Loucy (cell line): ENCODE measurements around the gene TET2.

Experiments
- H2AFZ ChIP-seq: fragments of 200-600 bp; sonication (generic); 2 replicates; pipeline ENCODE4 v1.6.0; 2016; ENCODE audit warnings: antibody characterized with exemption, mild to moderate bottlenecking, low read length, moderate library complexity
- H3F3A ChIP-seq: fragments of 200-600 bp; 2 replicates; pipeline ENCODE4 v1.6.0; 2016; ENCODE audit warnings: antibody characterized with exemption, low read depth, mild to moderate bottlenecking
- H3K27me3 ChIP-seq: fragments of 200-600 bp; sonication (generic); 2 replicates; pipeline ENCODE4 v1.6.1; 2014; ENCODE audit warnings: low read length, mild to moderate bottlenecking; ENCODE audit not compliant: insufficient read depth, poor library complexity, severe bottlenecking
- H3K36me3 ChIP-seq: fragments of 200-600 bp; sonication (generic); 2 replicates; pipeline ENCODE4 v1.6.1; 2016; ENCODE audit warnings: low read length; ENCODE audit not compliant: insufficient read depth
- H3K4me1 ChIP-seq: fragments of 200-600 bp; sonication (generic); 2 replicates; pipeline ENCODE4 v1.5.1; 2014; ENCODE audit warnings: low read length, mild to moderate bottlenecking; ENCODE audit not compliant: insufficient read depth, poor library complexity, severe bottlenecking
- H3K4me2 ChIP-seq: fragments of 200-600 bp; sonication (generic); 2 replicates; pipeline ENCODE4 v1.6.0; 2014; ENCODE audit warnings: antibody characterized with exemption, low read length, low read depth, mild to moderate bottlenecking; ENCODE audit not compliant: poor library complexity, severe bottlenecking
- H3K4me3 ChIP-seq: fragments of 200-600 bp; sonication (generic); 2 replicates; pipeline ENCODE4 v1.5.1; 2014; ENCODE audit warnings: low read length, mild to moderate bottlenecking, mixed read lengths; ENCODE audit not compliant: poor library complexity, severe bottlenecking
- H3K79me2 ChIP-seq: fragments of 200-600 bp; sonication (generic); 2 replicates; pipeline ENCODE4 v1.6.1; 2014; ENCODE audit warnings: low read length; ENCODE audit not compliant: insufficient read depth
- H3K9ac ChIP-seq: fragments of 200-600 bp; sonication (generic); 2 replicates; pipeline ENCODE4 v1.6.0; 2014; ENCODE audit warnings: mild to moderate bottlenecking, low read depth, low read length, moderate library complexity; ENCODE audit not compliant: poor library complexity, severe bottlenecking
- H3K9me2 ChIP-seq: fragments of 200-600 bp; sonication (generic); replicated peaks from 2 replicates; pipeline ENCODE4 v1.6.1; 2016; ENCODE audit warnings: low read depth, low read length, mixed read lengths
- H3K9me3 ChIP-seq: fragments of 200-600 bp; sonication (generic); 2 replicates; pipeline ENCODE4 v1.6.1; 2014; ENCODE audit warnings: mild to moderate bottlenecking, antibody characterized with exemption, low read length, low read depth; ENCODE audit not compliant: insufficient read depth
- H4K20me1 ChIP-seq: fragments of 200-600 bp; sonication (generic); 2 replicates; pipeline ENCODE4 v1.6.0; 2014; ENCODE audit warnings: antibody characterized with exemption, low read length, mild to moderate bottlenecking; ENCODE audit not compliant: insufficient read depth, poor library complexity, severe bottlenecking
- CTCF ChIP-seq: fragments of 200-600 bp; sonication (generic); conservative IDR thresholded peaks from 2 replicates; pipeline ENCODE4 v1.5.1; 2014; ENCODE audit warnings: mild to moderate bottlenecking, antibody characterized with exemption, low read length
- EZH2phosphoT487 ChIP-seq: fragments of 200-600 bp; IDR thresholded peaks from 2 replicates; pipeline ENCODE4 v1.6.1; 2018; ENCODE audit warnings: antibody characterized with exemption, mild to moderate bottlenecking, moderate library complexity, borderline replicate concordance

TET2 gene

GRCh38 chr4:105318486-105318885, 171.8 kb downstream of the TET2 start:
- no peak overlapping the region for H3K4me3 ChIP-seq
- H3K9me3 ChIP-seq, result peaks cover 12% of the 10 kb centered on the region; the same call in 1 of the 2 replicates
- no peaks in the 10 kb centered on the region for H3K27me3 ChIP-seq
- H3K79me2 ChIP-seq, result no peaks in the 10 kb centered on the region
- no peaks in the 10 kb centered on the region for H3K9me2 ChIP-seq
- H3K9ac ChIP-seq, result no peak overlapping the region
- no peaks in the 10 kb centered on the region for H3K36me3 ChIP-seq
- H2AFZ ChIP-seq, result no peak overlapping the region
- TF ChIP-seq CTCF (no peak), EZH2phosphoT487 (no peak)
- H3K4me2 ChIP-seq, result peak overlapping the region; percentile 26
- no peaks in the 10 kb centered on the region for H4K20me1 ChIP-seq
- 0 out of 2 replicates have a peak, but pooled peaks cover 5% of the 10 kb centered on the region for H3F3A ChIP-seq
- H3K4me1 ChIP-seq, result peaks cover 15% of the 10 kb centered on the region

- Histone ChIP-seq H3K4me3 (no peak overlapping the region), H3K9me2 (no peaks in the 10 kb centered on the region), H2AFZ (no peak overlapping the region), H3K4me2 (no peak overlapping the region), H3F3A (no peaks in the 10 kb centered on the region), H3K27me3 (no peaks in the 10 kb centered on the region), H3K4me1 (peaks cover 48% of the 10 kb centered on the region), H3K9ac (no peak overlapping the region), H3K36me3 (no peaks in the 10 kb centered on the region), H3K79me2 (no peaks in the 10 kb centered on the region), H3K9me3 (no peaks in the 10 kb centered on the region), H4K20me1 (no peaks in the 10 kb centered on the region)
- TF ChIP-seq EZH2phosphoT487, result no peak
- no peak for TF ChIP-seq CTCF
Measured at GRCh38 chr4:105327222-105327621, 180.5 kb downstream of the TET2 start.

GRCh38 chr4:105327956-105328355, 181.3 kb downstream of the TET2 start:
- Histone ChIP-seq H3K4me3 (no peak overlapping the region), H3K4me1 (peaks cover 48% of the 10 kb centered on the region), H3K9me2 (no peaks in the 10 kb centered on the region), H4K20me1 (no peaks in the 10 kb centered on the region), H3K9ac (no peak overlapping the region), H3F3A (no peaks in the 10 kb centered on the region), H2AFZ (no peak overlapping the region), H3K4me2 (no peak overlapping the region), H3K36me3 (no peaks in the 10 kb centered on the region), H3K27me3 (no peaks in the 10 kb centered on the region), H3K79me2 (no peaks in the 10 kb centered on the region), H3K9me3 (no peaks in the 10 kb centered on the region)
- no peak for TF ChIP-seq CTCF
- TF ChIP-seq EZH2phosphoT487, result no peak
